ENCODE measurements around the gene APLN.

- TF ChIP-seq NFXL1 (CRISPR knock-in tag; IDR thresholded peaks at IDR 0.05) (no peak), ZBTB49 (CRISPR knock-in tag; IDR thresholded peaks at IDR 0.05; ENCODE audit: borderline replicate concordance) (no peak), ZNF121 (CRISPR knock-in tag; conservative IDR thresholded peaks at IDR 0.05) (no peak), ZNF274 (IDR thresholded peaks at IDR 0.05; ENCODE audit: borderline replicate concordance, low read depth, low read length) (no peak), ZNF407 (IDR thresholded peaks at IDR 0.05; ENCODE audit: low read depth) (no peak), MAFK (IDR thresholded peaks at IDR 0.05; ENCODE audit: low read length) (no peak), TBL1XR1 (IDR thresholded peaks at IDR 0.05; ENCODE audit: low read length in 2 of 2) (no peak), RREB1 (CRISPR knock-in tag; IDR thresholded peaks at IDR 0.05) (no peak)
Observed at GRCh38 chrX:129641941-129642340, 12.8 kb downstream of the APLN start.
